SK-N-SH (cell line): ENCODE results near the gene AHSP. TPM values are rescaled to one million over a fixed set of nuclear protein-coding genes. Genes with fewer than 3 reads are reported as not detected.

ENCODE experiments used
- CTCF ChIA-PET: fragments of 300-600, 350-600 bp; formaldehyde crosslinking; extraction: SDS; loops from one replicate; lab custom pipeline; 2021; lab: Yijun Ruan, JAX
- POLR2A ChIA-PET: fragments of 350-600 bp; sonication (Branson Sonifier 250); formaldehyde crosslinking; extraction: SDS; loops from one replicate; lab custom pipeline; 2020; ENCODE audit warnings: antibody characterized with exemption, inconsistent platforms; lab: Yijun Ruan, JAX
- DNase-seq: peaks from one replicate; pipeline ENCODE4 v3.0.0; 2012
- H2AFZ ChIP-seq: fragments of 200-600 bp; sonication (generic); 2 replicates; pipeline ENCODE4 v1.8.1; 2016; ENCODE audit warnings: antibody characterized with exemption, mild to moderate bottlenecking, low read depth
- H3F3A ChIP-seq: fragments of 200-600 bp; sonication (generic); replicated peaks from 2 replicates; pipeline ENCODE3; 2016; ENCODE audit warnings: antibody characterized with exemption, mild to moderate bottlenecking; ENCODE audit not compliant: insufficient read depth
- H3K27ac ChIP-seq, 2 experiments: fragments of 200-500 bp in 1 of 2; fragments of 200-600 bp in 1 of 2; sonication (Bioruptor generic) in 1 of 2; sonication (generic), shearing (Covaris generic) in 1 of 2; 2 replicates each; pipeline versions ENCODE4 v1.5.1 to v1.6.1; 2014 to 2016; ENCODE audit warnings: low read depth in 2 of 2, inconsistent platforms in 1 of 2, low read length in 1 of 2, mild to moderate bottlenecking in 1 of 2, mixed read lengths in 1 of 2
- H3K27me3 ChIP-seq: fragments of 200-600 bp; sonication (generic), shearing (Covaris generic); 2 replicates; pipeline ENCODE4 v1.6.1; 2016; ENCODE audit warnings: mixed run types; ENCODE audit not compliant: insufficient read depth
- H3K36me3 ChIP-seq, 2 experiments: fragments of 200-500 bp in 1 of 2; fragments of 200-600 bp in 1 of 2; sonication (Bioruptor generic) in 1 of 2; sonication (generic) in 1 of 2; replicated peaks in 1 of 2; 2 replicates each; pipeline versions ENCODE3 to v1.5.1; 2014 to 2016; ENCODE audit warnings: low read length in 1 of 2, mild to moderate bottlenecking in 1 of 2; ENCODE audit not compliant: insufficient read depth in 2 of 2, control insufficient read depth in 1 of 2
- H3K4me1 ChIP-seq, 2 experiments: fragments of 200-500 bp in 1 of 2; fragments of 200-600 bp in 1 of 2; sonication (Bioruptor generic) in 1 of 2; sonication (generic), shearing (Covaris generic) in 1 of 2; 2 replicates each; pipeline versions ENCODE4 v1.5.1 to v1.6.1; 2014 to 2016; ENCODE audit warnings: low read depth in 1 of 2, low read length in 1 of 2, mixed run types in 1 of 2; ENCODE audit not compliant: insufficient read depth in 2 of 2, control insufficient read depth in 1 of 2
- H3K4me2 ChIP-seq: fragments of 200-600 bp; sonication (generic), shearing (Covaris generic); 2 replicates; pipeline ENCODE4 v1.6.1; 2017; ENCODE audit warnings: mixed run types
- H3K4me3 ChIP-seq, 2 experiments: fragments of 200-500 bp in 1 of 2; fragments of 200-600 bp in 1 of 2; sonication (Bioruptor generic) in 1 of 2; sonication (generic), shearing (Covaris generic) in 1 of 2; 2 replicates each; pipeline versions ENCODE4 v1.5.1 to v1.8.1; 2014 to 2016; ENCODE audit warnings: low read depth in 2 of 2, inconsistent platforms in 1 of 2, low read length in 1 of 2, mild to moderate bottlenecking in 1 of 2, mixed read lengths in 1 of 2, moderate library complexity in 1 of 2
- H3K79me2 ChIP-seq: fragments of 200-600 bp; sonication (generic); 2 replicates; pipeline ENCODE4 v1.8.1; 2017; ENCODE audit warnings: mild to moderate bottlenecking; ENCODE audit not compliant: insufficient read depth
- H3K9ac ChIP-seq: fragments of 200-600 bp; sonication (generic); 2 replicates; pipeline ENCODE4 v1.6.1; 2017; ENCODE audit warnings: mixed run types
- H3K9me2 ChIP-seq: fragments of 200-600 bp; sonication (generic); 2 replicates; pipeline ENCODE4 v1.6.1; 2017; ENCODE audit warnings: mixed run types
- H3K9me3 ChIP-seq: fragments of 200-600 bp; sonication (generic); 2 replicates; pipeline ENCODE4 v1.6.1; 2017; ENCODE audit warnings: mixed run types, mild to moderate bottlenecking, moderate library complexity
- H4K20me1 ChIP-seq: fragments of 200-600 bp; sonication (generic); 2 replicates; pipeline ENCODE4 v1.6.1; 2017; ENCODE audit warnings: mild to moderate bottlenecking, mixed run types; ENCODE audit not compliant: insufficient read depth
- EZH2phosphoT487 ChIP-seq: fragments of 200-600 bp; sonication (generic); IDR thresholded peaks from 2 replicates; pipeline ENCODE4 v1.6.1; 2017; ENCODE audit warnings: low read depth, mixed run types, mild to moderate bottlenecking, antibody characterized with exemption, moderate library complexity, borderline replicate concordance
- FOXM1 ChIP-seq: IDR thresholded peaks from 2 replicates; pipeline ENCODE4 v1.4.0; 2012; ENCODE audit warnings: low read depth, mild to moderate bottlenecking
- MEF2A ChIP-seq: IDR thresholded peaks from 2 replicates; pipeline ENCODE4 v1.4.0; 2012; ENCODE audit warnings: low read depth, borderline replicate concordance
- NFIC ChIP-seq: IDR thresholded peaks from 2 replicates; pipeline ENCODE4 v1.4.0; 2012; ENCODE audit warnings: borderline replicate concordance
- NRF1 ChIP-seq: IDR thresholded peaks from 2 replicates; pipeline ENCODE4 v1.6.1; 2012; ENCODE audit warnings: low read depth, mild to moderate bottlenecking, low read length
- REST ChIP-seq: IDR thresholded peaks from 2 replicates; pipeline ENCODE4 v1.6.1; 2012; ENCODE audit warnings: mild to moderate bottlenecking, low read depth, low read length, moderate library complexity
- RXRA ChIP-seq: IDR thresholded peaks from 2 replicates; pipeline ENCODE4 v1.4.0; 2012; ENCODE audit warnings: low read depth, mild to moderate bottlenecking, borderline replicate concordance
- TEAD4 ChIP-seq: IDR thresholded peaks from 2 replicates; pipeline ENCODE4 v1.4.0; 2012; ENCODE audit warnings: mild to moderate bottlenecking, borderline replicate concordance; ENCODE audit not compliant: insufficient read depth
- WGBS: methylation state at CpG from one replicate; pipeline ENCODE4 v1.1.6; 2017; ENCODE audit warnings: low lambda C conversion rate; 5-methylcytosine and 5-hydroxymethylcytosine counted together
- polyA plus RNA-seq, 3 experiments: library from polyadenylated mRNA; depleted of rRNA; stranded (reverse); fragments of >200 nt; gene quantifications; 2 replicates each; pipeline ENCODE4 v1.2.3, GENCODE V29; 2012
- TF ChIP-seq, protein P1 (sequence below): fragments of 200-600 bp; sonication (generic); IDR thresholded peaks from 2 replicates; pipeline ENCODE4 v1.6.1; 2017; ENCODE audit warnings: antibody characterized with exemption, mild to moderate bottlenecking, moderate library complexity

The AHSP gene
- polyA plus RNA-seq, 1 of the 3 experiments (the other 2 are of a cell fraction) = not detected

GRCh38 chr16:31486045-31486444 lies 41.7 kb upstream of the AHSP start:
- Histone ChIP-seq H3K27me3 (no peaks in the 10 kb centered on the region), H3K4me1 (peaks cover 0 to 16% of the 10 kb centered on the region in 2 experiments; a peak in 1 of 4 replicates), H3K79me2 (no peaks in the 10 kb centered on the region), H3K9ac (no peak overlapping the region), H3K9me2 (no peaks in the 10 kb centered on the region), H4K20me1 (no peaks in the 10 kb centered on the region), H3K4me2 (no peak overlapping the region), H3K27ac (no peak overlapping the region), H3K36me3 (no peaks in the 10 kb centered on the region), H3K9me3 (no peaks in the 10 kb centered on the region), H3F3A (peaks cover 7% of the 10 kb centered on the region), H2AFZ (no peak overlapping the region), H3K4me3 (no peak overlapping the region)
- 96% methylated on average over 5 of the region's 5 CpGs for WGBS
- no peak for TF ChIP-seq FOXM1
- DNase-seq = no peak
- POLR2A ChIA-PET = no interaction called here
- CTCF ChIA-PET = interaction anchor here (1.1 to 1.2 kb wide), 2 partner anchors 13 to 25 kb away, joined by 3 to 6 read pairs; no protein-coding TSS in a partner anchor

DNA sequence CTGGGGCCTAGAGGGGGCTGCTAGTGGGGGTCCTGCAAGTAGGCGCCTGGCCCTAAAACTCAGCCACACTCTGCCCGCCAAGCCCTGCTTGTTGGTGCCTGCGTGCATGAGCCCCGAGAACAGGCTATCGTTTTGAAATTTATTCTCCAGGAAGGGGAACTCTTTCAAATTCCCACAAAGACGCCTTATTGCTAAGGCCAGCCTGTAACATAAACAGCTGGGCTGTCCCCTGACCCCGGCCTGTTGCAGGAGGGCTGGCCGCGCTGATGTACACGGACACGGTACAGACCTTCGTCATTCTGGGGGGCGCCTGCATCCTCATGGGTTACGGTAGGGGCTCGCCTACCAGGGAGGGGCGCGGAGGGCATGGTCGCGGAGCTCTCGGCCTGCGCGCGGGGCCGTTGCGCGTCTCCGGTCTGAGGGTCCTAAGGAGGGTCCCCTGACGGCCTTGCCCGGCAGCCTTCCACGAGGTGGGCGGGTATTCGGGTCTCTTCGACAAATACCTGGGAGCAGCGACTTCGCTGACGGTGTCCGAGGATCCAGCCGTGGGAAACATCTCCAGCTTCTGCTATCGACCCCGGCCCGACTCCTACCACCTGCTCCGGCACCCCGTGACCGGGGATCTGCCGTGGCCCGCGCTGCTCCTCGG lies 40.5 kb upstream of the AHSP start:
- POLR2A ChIA-PET = interaction anchor here (0.7 to 2.5 kb wide), 7 partner anchors 8 to 36 kb away, joined by 3 to 9 read pairs (median 6); partner anchors contain the start of gene RUSF1

More for the DNA sequence above, 40.5 kb upstream of the AHSP start:
- H3K36me3 ChIP-seq = peaks cover 0 to 3% of the 10 kb centered on the region in 2 experiments
- CTCF ChIA-PET = interaction anchor here (1.0 to 2.4 kb wide), 3 partner anchors 14 to 213 kb away, joined by 3 to 10 read pairs (median 7); no protein-coding TSS in a partner anchor
- no peaks in the 10 kb centered on the region for H3K9me3 ChIP-seq
- TF ChIP-seq NRF1 (no peak), RXRA (no peak), NFIC (no peak), FOXM1 (no peak), TEAD4 (no peak), MEF2A (no peak), EZH2phosphoT487 (no peak), REST (no peak)
- TF ChIP-seq, protein P1, sequence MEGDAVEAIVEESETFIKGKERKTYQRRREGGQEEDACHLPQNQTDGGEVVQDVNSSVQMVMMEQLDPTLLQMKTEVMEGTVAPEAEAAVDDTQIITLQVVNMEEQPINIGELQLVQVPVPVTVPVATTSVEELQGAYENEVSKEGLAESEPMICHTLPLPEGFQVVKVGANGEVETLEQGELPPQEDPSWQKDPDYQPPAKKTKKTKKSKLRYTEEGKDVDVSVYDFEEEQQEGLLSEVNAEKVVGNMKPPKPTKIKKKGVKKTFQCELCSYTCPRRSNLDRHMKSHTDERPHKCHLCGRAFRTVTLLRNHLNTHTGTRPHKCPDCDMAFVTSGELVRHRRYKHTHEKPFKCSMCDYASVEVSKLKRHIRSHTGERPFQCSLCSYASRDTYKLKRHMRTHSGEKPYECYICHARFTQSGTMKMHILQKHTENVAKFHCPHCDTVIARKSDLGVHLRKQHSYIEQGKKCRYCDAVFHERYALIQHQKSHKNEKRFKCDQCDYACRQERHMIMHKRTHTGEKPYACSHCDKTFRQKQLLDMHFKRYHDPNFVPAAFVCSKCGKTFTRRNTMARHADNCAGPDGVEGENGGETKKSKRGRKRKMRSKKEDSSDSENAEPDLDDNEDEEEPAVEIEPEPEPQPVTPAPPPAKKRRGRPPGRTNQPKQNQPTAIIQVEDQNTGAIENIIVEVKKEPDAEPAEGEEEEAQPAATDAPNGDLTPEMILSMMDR = no peak
- H3K27ac ChIP-seq = no peak overlapping the region
- H3F3A ChIP-seq = peaks cover 1% of the 10 kb centered on the region
- WGBS = 74% methylated on average over 10 of the region's 48 CpGs
- peak overlapping the region; percentile 83 for H3K4me2 ChIP-seq
- DNase-seq = no peak
- H2AFZ ChIP-seq = no peak overlapping the region; the same call in 1 of the 2 replicates
- H3K4me3 ChIP-seq = peak overlapping the region; percentile 50 to 57
- no peaks in the 10 kb centered on the region for H3K79me2 ChIP-seq
- no peaks in the 10 kb centered on the region for H3K9me2 ChIP-seq
- H3K9ac ChIP-seq = no peak overlapping the region
- no peaks in the 10 kb centered on the region for H3K27me3 ChIP-seq
- no peaks in the 10 kb centered on the region for H4K20me1 ChIP-seq
- peaks cover 0 to 16% of the 10 kb centered on the region in 2 experiments; a peak in 1 of 4 replicates for H3K4me1 ChIP-seq
